Spleen (tissue), 11 donors: ENCODE measurements around the gene UNC5CL. TPM values are rescaled to one million over a fixed set of nuclear protein-coding genes. Genes with fewer than 3 reads are reported as not detected.

Source experiments
- DNase-seq: peaks from one replicate; pipeline ENCODE4 v3.0.0-alpha.2; 2020
- H3K27ac ChIP-seq, 8 donors: fragments of 200-600 bp; sonication (generic) in 7 of 8; 1 replicate in 4 of 8; 2 replicates in 4 of 8; pipeline versions ENCODE4 v1.5.0 to v1.8.0; 2016 to 2021; ENCODE audit warnings: inconsistent platforms in 4 of 8, mild to moderate bottlenecking in 4 of 8, moderate library complexity in 1 of 8
- H3K27me3 ChIP-seq, 7 donors: fragments of 200-600 bp; sonication (generic) in 6 of 7; replicated peaks in 1 of 7; 1 replicate in 4 of 7; 2 replicates in 3 of 7; pipeline versions ENCODE4 v1.5.0 to v1.8.0; 2016 to 2021; ENCODE audit warnings: inconsistent platforms in 3 of 7, mild to moderate bottlenecking in 1 of 7
- H3K36me3 ChIP-seq, 6 donors: fragments of 200-600 bp; sonication (generic) in 5 of 6; 1 replicate in 4 of 6; 2 replicates in 2 of 6; pipeline versions ENCODE4 v1.5.0 to v1.8.0; 2016 to 2021; ENCODE audit warnings: inconsistent platforms in 2 of 6
- H3K4me1 ChIP-seq, 6 donors: fragments of 200-600 bp; sonication (generic) in 5 of 6; 1 replicate in 3 of 6; 2 replicates in 3 of 6; pipeline versions ENCODE4 v1.5.0 to v1.8.0; 2016 to 2021; ENCODE audit warnings: inconsistent platforms in 3 of 6
- H3K4me3 ChIP-seq, 8 donors: fragments of 200-600 bp; sonication (generic) in 7 of 8; 1 replicate in 4 of 8; 2 replicates in 4 of 8; pipeline versions ENCODE4 v1.5.0 to v1.8.0; 2016 to 2021; ENCODE audit warnings: inconsistent platforms in 4 of 8, mild to moderate bottlenecking in 4 of 8, moderate library complexity in 2 of 8
- H3K9me3 ChIP-seq, 8 donors: fragments of 200-600 bp; sonication (generic) in 7 of 8; 1 replicate in 4 of 8; 2 replicates in 4 of 8; pipeline versions ENCODE4 v1.5.0 to v1.8.0; 2016 to 2021; ENCODE audit warnings: inconsistent platforms in 4 of 8
- POLR2A ChIP-seq, 3 donors: fragments of 450-650 bp; IDR thresholded peaks; one replicate each; pipeline ENCODE4 v1.5.1; 2017; ENCODE audit warnings: antibody characterized with exemption in 3 of 3, mild to moderate bottlenecking in 1 of 3
- POLR2AphosphoS5 ChIP-seq, 3 donors: sonication (generic); formaldehyde crosslinking; IDR thresholded peaks; one replicate each; pipeline ENCODE4 v1.5.1; 2017; ENCODE audit warnings: antibody characterized with exemption in 3 of 3
- WGBS, 5 donors: extraction: QIAGEN DNeasy Blood & Tissue Kit in 3 of 5; methylation state at CpG; one replicate each; pipeline versions ENCODE4 v1.1.5 to v1.1.7; 2013 to 2018; 5-methylcytosine and 5-hydroxymethylcytosine counted together
- intact Hi-C: fragments of 100-400 bp; cut with DNase I; formaldehyde crosslinking; loops from one replicate; pipeline ENCODE4 v1.15.0; 2023; ENCODE audit warnings: low total_unique reads
- polyA plus RNA-seq, 3 donors: library from polyadenylated mRNA; stranded (reverse); fragments of 200-250 nt; gene quantifications; one replicate each; pipeline ENCODE4 v1.2.1, GENCODE V29; 2013
- total RNA-seq, 7 donors: library from RNA; depleted of rRNA in 3 of 7; stranded (reverse); fragments of >200 nt in 3 of 7; fragmentation: NEBNext Ultra II Directional in 4 of 7; extraction: Animal tissue kit (Norgen Biotek cat#: 25700) in 4 of 7; gene quantifications; one replicate each; pipeline versions ENCODE4 v1.1.0 to v1.2.1, GENCODE V29; 2016 to 2021
- TF ChIP-seq, protein P1 (sequence below), 11 experiments: fragments of 200-600 bp in 7 of 11; fragments of 450-650 bp in 4 of 11; sonication (generic) in 4 of 11; IDR thresholded peaks in 8 of 11; conservative IDR thresholded peaks in 3 of 11; 1 replicate in 7 of 11; 2 replicates in 4 of 11; pipeline versions ENCODE4 v1.4.0 to v1.8.0; 2016 to 2021; ENCODE audit warnings: antibody characterized with exemption in 11 of 11, inconsistent platforms in 4 of 11, mild to moderate bottlenecking in 1 of 11
- donor health status: healthy with polysubstance abuse.
- donor health status: DM: no; HTN: no; CAD: no; lungs with moderate emphysema.
- donor health status: DM: no; HTN: no; CAD: no.
- donor health status: Bipolar disorder and iron deficiency.
- donor health status: healthy.
- donor health status: DM: no; HTN: no; CAD: no.
- donor health status: DM: yes; HTN: yes; CAD: no.

UNC5CL gene
- total and polyA plus RNA-seq, 10 donors = 1.4 to 3.9 (median 2.7) TPM

GRCh38 chr6:41066867-41067304, 27.9 kb upstream of the UNC5CL start:
- H3K27ac ChIP-seq = no peak overlapping the region
- intact Hi-C loops = loop anchor here (5.0 kb wide), 1 partner anchor 60 kb away; no protein-coding TSS in a partner anchor

DNA sequence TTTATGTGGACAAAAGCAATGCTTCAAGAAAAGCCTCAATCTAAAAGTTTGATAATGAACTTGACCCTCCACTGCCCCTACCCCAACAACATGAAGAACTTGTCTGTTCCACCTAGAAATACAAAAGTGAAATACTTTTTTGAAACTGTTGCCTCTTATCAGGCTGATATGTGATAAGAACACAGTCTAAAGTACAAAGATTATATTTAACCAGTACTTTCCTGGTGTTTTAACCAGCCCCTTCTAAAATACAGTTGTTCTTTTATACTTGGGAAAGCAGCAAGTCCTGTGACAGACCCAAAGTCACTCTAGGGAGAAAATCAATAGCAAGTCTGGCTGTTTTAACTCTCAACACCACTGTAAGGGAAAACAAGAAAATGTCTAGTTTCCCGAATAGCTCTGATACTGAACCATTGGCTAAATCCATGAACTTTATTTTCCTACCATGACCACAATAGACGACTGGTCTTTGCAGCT, 26.6 kb upstream of the UNC5CL start:
- intact Hi-C loops = loop anchor here (5.0 kb wide), 1 partner anchor 58 kb away; no protein-coding TSS in a partner anchor

More at GRCh38 chr6:41066867-41067304, 27.9 kb upstream of the UNC5CL start:
- no peak for TF ChIP-seq POLR2A (IDR thresholded peaks at IDR 0.05)
- TF ChIP-seq, protein P1, sequence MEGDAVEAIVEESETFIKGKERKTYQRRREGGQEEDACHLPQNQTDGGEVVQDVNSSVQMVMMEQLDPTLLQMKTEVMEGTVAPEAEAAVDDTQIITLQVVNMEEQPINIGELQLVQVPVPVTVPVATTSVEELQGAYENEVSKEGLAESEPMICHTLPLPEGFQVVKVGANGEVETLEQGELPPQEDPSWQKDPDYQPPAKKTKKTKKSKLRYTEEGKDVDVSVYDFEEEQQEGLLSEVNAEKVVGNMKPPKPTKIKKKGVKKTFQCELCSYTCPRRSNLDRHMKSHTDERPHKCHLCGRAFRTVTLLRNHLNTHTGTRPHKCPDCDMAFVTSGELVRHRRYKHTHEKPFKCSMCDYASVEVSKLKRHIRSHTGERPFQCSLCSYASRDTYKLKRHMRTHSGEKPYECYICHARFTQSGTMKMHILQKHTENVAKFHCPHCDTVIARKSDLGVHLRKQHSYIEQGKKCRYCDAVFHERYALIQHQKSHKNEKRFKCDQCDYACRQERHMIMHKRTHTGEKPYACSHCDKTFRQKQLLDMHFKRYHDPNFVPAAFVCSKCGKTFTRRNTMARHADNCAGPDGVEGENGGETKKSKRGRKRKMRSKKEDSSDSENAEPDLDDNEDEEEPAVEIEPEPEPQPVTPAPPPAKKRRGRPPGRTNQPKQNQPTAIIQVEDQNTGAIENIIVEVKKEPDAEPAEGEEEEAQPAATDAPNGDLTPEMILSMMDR (IDR thresholded peaks at IDR 0.05 in 8 of 11, conservative IDR thresholded peaks at IDR 0.05 in 3 of 11) = peak; percentile 54 to 86 (median 82)
- WGBS, 5 donors = 30 to 35% (median 32%) methylated on average over 3 of the region's 3 CpGs
- no peak for DNase-seq
- Histone ChIP-seq H3K9me3 (no peaks in the 10 kb centered on the region), H3K4me1 (peaks cover 10 to 29% (median 18%) of the 10 kb centered on the region in 6 donors), H3K4me3 (no peak overlapping the region), H3K27me3 (no peaks in the 10 kb centered on the region), H3K36me3 (peaks cover 0 to 85% (median 50%) of the 10 kb centered on the region in 6 donors)

GRCh38 chr6:41064841-41065240, 25.8 kb upstream of the UNC5CL start:
- Histone ChIP-seq H3K27ac (no peak overlapping the region), H3K36me3 (peaks cover 0 to 92% (median 53%) of the 10 kb centered on the region in 6 donors), H3K4me3 (no peak overlapping the region), H3K27me3 (no peaks in the 10 kb centered on the region), H3K4me1 (peaks cover 0 to 18% (median 6%) of the 10 kb centered on the region in 6 donors), H3K9me3 (no peaks in the 10 kb centered on the region)
- intact Hi-C loops = loop anchor here (5.0 kb wide), 1 partner anchor 58 kb away; no protein-coding TSS in a partner anchor
- DNase-seq = no peak
- 91 to 95% (median 92%) methylated on average over 5 of the region's 5 CpGs for WGBS, 5 donors
- no peak for TF ChIP-seq POLR2A (IDR thresholded peaks at IDR 0.05)
- TF ChIP-seq, protein P1 (IDR thresholded peaks at IDR 0.05 in 8 of 11, conservative IDR thresholded peaks at IDR 0.05 in 3 of 11) = no peak
- TF ChIP-seq POLR2AphosphoS5 (IDR thresholded peaks at IDR 0.05) = no peak

More for the DNA sequence above, 26.6 kb upstream of the UNC5CL start:
- peaks cover 0 to 96% (median 55%) of the 10 kb centered on the region in 6 donors for H3K36me3 ChIP-seq
- DNase-seq = no peak
- H3K4me3 ChIP-seq = no peak overlapping the region
- H3K4me1 ChIP-seq = peaks cover 3 to 26% (median 10%) of the 10 kb centered on the region in 6 donors
- TF ChIP-seq, protein P1 (IDR thresholded peaks at IDR 0.05 in 8 of 11, conservative IDR thresholded peaks at IDR 0.05 in 3 of 11) = no peak
- TF ChIP-seq POLR2A (IDR thresholded peaks at IDR 0.05) (no peak), POLR2AphosphoS5 (IDR thresholded peaks at IDR 0.05) (no peak)
- no peaks in the 10 kb centered on the region for H3K9me3 ChIP-seq
- H3K27ac ChIP-seq = no peak overlapping the region
- no peaks in the 10 kb centered on the region for H3K27me3 ChIP-seq
- 94 to 100% (median 99%) methylated on average over 2 of the region's 2 CpGs for WGBS, 5 donors

- intact Hi-C loops = no loop called here
- Histone ChIP-seq H3K4me3 (no peak overlapping the region), H3K9me3 (no peaks in the 10 kb centered on the region), H3K27ac (no peak overlapping the region), H3K27me3 (no peaks in the 10 kb centered on the region), H3K4me1 (peaks cover 0 to 18% (median 6%) of the 10 kb centered on the region in 6 donors), H3K36me3 (peaks cover 0 to 88% (median 44%) of the 10 kb centered on the region in 6 donors)
- TF ChIP-seq, protein P1 (IDR thresholded peaks at IDR 0.05 in 8 of 11, conservative IDR thresholded peaks at IDR 0.05 in 3 of 11) = no peak
- no peak for TF ChIP-seq POLR2A (IDR thresholded peaks at IDR 0.05)
- no peak for TF ChIP-seq POLR2AphosphoS5 (IDR thresholded peaks at IDR 0.05)
- 70 to 83% (median 81%) methylated on average over 2 of the region's 2 CpGs for whole genome bisulfite sequencing, 5 donors
- no peak for DNase-seq
These were observed 24.9 kb upstream of the UNC5CL start for GRCh38 chr6:41063884-41064285.
